ENCODE measurements around the gene EIF2S3B.

DNA sequence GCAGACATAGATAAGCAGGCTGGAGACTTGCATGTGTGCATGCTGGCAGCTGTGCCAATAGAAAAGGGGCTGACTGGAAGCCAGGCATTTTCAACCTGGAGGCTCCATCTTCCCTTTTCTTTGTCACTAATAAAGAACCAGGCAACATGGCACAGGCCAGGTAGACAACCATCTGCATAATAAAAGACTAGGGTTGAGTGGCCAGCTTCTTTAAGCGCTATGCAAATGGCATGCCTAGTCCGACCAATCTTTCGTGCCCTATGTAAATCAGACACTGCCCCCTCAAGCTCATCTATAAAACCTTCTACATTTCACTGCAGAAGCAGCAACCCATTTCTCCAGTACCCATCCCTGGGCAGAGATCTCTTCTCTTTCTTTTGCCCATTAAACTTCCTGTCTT lies 47.9 kb upstream of the EIF2S3B start:
- TF ChIP-seq EZH2 (IDR thresholded peaks at IDR 0.05; ENCODE audit: insufficient read depth, poor library complexity, severe bottlenecking) = no peak
- no peak for TF ChIP-seq EZH2phosphoT487 (IDR thresholded peaks at IDR 0.05; ENCODE audit: insufficient read depth, low read depth)
